Body of pancreas (tissue), 4 donors: ENCODE measurements around the gene SLCO3A1. TPM values are rescaled to one million over a fixed set of nuclear protein-coding genes. Genes with fewer than 3 reads are reported as not detected.

Experiments
- ATAC-seq: fragments of 150-250 bp; one replicate; pipeline ENCODE4 v1.9.1; 2016
- DNase-seq, 4 donors: peaks; one replicate each; pipeline ENCODE4 v3.0.0-alpha.2; 2019
- H3K27ac ChIP-seq, 4 donors: fragments of 200-600 bp; sonication (generic); 1 replicate in 3 of 4; 2 replicates in 1 of 4; pipeline versions ENCODE4 v1.5.1 to v1.6.1; 2016 to 2019; ENCODE audit warnings: mild to moderate bottlenecking in 1 of 4, mixed read lengths in 1 of 4, moderate library complexity in 1 of 4
- H3K27me3 ChIP-seq, 2 donors: fragments of 200-600 bp; sonication (generic); one replicate each; pipeline ENCODE4 v1.6.0; 2016; ENCODE audit warnings: mild to moderate bottlenecking in 1 of 2
- H3K36me3 ChIP-seq, 2 donors: fragments of 200-600 bp; sonication (generic); replicated peaks in 1 of 2; 2 replicates each; pipeline ENCODE4 v1.5.1; 2016; ENCODE audit warnings: low read depth in 2 of 2; ENCODE audit not compliant: insufficient read depth in 1 of 2
- H3K4me1 ChIP-seq: fragments of 200-600 bp; sonication (generic); one replicate; pipeline ENCODE4 v1.6.0; 2016
- H3K4me3 ChIP-seq, 2 donors: fragments of 200-600 bp; sonication (generic); 1 replicate in 1 of 2; 2 replicates in 1 of 2; pipeline ENCODE4 v1.5.1; 2016 to 2019
- H3K9me3 ChIP-seq, 3 donors: fragments of 200-600 bp; sonication (generic); 1 replicate in 2 of 3; 2 replicates in 1 of 3; pipeline ENCODE4 v1.5.1; 2016
- POLR2A ChIP-seq, 3 donors: fragments of 450-650 bp; IDR thresholded peaks; one replicate each; pipeline ENCODE4 v1.6.1; 2016; ENCODE audit warnings: antibody characterized with exemption in 3 of 3, mild to moderate bottlenecking in 2 of 3
- WGBS, 2 donors: methylation state at CpG; one replicate each; pipeline ENCODE4 v1.1.5; 2017; 5-methylcytosine and 5-hydroxymethylcytosine counted together
- intact Hi-C: fragments of 100-400 bp; cut with DNase I; formaldehyde crosslinking; loops from one replicate; pipeline ENCODE4 v1.15.1; 2023
- total RNA-seq, 2 donors: library from RNA; depleted of rRNA; stranded (reverse); fragments of >200 nt; gene quantifications; one replicate each; pipeline ENCODE4 v1.1.0, GENCODE V29; 2016
- TF ChIP-seq, protein P1 (sequence below), 7 experiments: fragments of 450-650 bp in 4 of 7; fragments of 200-600 bp in 3 of 7; sonication (generic) in 3 of 7; IDR thresholded peaks; one replicate each; pipeline ENCODE4 v1.5.1; 2016 to 2019; ENCODE audit warnings: antibody characterized with exemption in 7 of 7

The SLCO3A1 gene
- total RNA-seq, 2 donors from 2014 or later = 5.7 to 12.9 TPM

DNA sequence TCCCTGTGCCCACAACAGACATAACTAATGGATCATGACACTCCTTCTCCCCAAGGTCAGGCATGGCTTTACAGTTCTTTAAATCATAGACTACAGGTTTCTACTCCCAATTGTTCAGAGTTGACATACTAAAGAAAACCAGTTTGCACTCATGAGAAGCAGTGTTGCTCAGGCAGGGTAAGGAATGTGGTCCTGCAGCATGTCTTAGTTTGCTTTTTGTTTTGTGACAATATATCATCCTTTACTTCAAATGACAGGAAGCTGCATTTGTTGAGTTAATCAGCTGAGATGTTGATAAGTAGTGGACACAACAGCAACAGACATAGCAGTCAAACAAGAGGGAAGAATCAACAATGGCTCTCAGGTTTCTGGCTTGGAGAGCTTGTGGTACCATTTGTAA, 267.5 kb downstream of the SLCO3A1 start:
- Histone ChIP-seq H3K4me3 (no peak overlapping the region), H3K9me3 (no peaks in the 10 kb centered on the region), H3K27me3 (no peaks in the 10 kb centered on the region), H3K36me3 (no peaks in the 10 kb centered on the region), H3K4me1 (no peaks in the 10 kb centered on the region), H3K27ac (no peak overlapping the region)
- DNase-seq (no peak), ATAC-seq (no peak)
- TF ChIP-seq, protein P1, sequence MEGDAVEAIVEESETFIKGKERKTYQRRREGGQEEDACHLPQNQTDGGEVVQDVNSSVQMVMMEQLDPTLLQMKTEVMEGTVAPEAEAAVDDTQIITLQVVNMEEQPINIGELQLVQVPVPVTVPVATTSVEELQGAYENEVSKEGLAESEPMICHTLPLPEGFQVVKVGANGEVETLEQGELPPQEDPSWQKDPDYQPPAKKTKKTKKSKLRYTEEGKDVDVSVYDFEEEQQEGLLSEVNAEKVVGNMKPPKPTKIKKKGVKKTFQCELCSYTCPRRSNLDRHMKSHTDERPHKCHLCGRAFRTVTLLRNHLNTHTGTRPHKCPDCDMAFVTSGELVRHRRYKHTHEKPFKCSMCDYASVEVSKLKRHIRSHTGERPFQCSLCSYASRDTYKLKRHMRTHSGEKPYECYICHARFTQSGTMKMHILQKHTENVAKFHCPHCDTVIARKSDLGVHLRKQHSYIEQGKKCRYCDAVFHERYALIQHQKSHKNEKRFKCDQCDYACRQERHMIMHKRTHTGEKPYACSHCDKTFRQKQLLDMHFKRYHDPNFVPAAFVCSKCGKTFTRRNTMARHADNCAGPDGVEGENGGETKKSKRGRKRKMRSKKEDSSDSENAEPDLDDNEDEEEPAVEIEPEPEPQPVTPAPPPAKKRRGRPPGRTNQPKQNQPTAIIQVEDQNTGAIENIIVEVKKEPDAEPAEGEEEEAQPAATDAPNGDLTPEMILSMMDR (IDR thresholded peaks at IDR 0.05) = no peak
- no peak for TF ChIP-seq POLR2A (IDR thresholded peaks at IDR 0.05)
- intact Hi-C loops = no loop called here

DNA sequence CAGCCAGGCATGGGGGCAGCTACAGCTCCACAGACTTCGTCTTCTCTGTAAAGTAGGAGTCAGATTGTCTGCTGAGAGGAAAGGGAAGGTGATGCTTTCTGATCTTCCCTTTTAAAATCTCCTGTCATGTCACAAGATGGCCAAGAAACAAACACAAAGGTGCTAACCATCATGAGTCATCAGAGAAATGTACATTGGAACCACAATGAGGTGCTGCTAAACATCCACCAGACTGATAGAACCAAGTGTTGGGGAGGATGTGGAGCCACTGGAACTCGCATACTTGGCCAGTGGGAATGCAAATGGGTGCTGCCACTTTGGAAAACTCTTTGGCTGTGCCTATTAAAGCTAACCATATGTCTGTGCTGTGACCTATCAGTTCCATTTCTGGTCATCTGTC, 268.8 kb downstream of the SLCO3A1 start:
- Histone ChIP-seq H3K9me3 (no peaks in the 10 kb centered on the region), H3K36me3 (no peaks in the 10 kb centered on the region), H3K4me1 (no peaks in the 10 kb centered on the region), H3K4me3 (no peak overlapping the region), H3K27me3 (no peaks in the 10 kb centered on the region), H3K27ac (no peak overlapping the region)
- ATAC-seq (no peak), DNase-seq (no peak)
- WGBS, 2 donors = 74 to 86% methylated on average over 2 of the region's 2 CpGs
- intact Hi-C loops = no loop called here
- no peak for TF ChIP-seq POLR2A (IDR thresholded peaks at IDR 0.05)
- TF ChIP-seq, protein P1 (IDR thresholded peaks at IDR 0.05) = no peak

DNA sequence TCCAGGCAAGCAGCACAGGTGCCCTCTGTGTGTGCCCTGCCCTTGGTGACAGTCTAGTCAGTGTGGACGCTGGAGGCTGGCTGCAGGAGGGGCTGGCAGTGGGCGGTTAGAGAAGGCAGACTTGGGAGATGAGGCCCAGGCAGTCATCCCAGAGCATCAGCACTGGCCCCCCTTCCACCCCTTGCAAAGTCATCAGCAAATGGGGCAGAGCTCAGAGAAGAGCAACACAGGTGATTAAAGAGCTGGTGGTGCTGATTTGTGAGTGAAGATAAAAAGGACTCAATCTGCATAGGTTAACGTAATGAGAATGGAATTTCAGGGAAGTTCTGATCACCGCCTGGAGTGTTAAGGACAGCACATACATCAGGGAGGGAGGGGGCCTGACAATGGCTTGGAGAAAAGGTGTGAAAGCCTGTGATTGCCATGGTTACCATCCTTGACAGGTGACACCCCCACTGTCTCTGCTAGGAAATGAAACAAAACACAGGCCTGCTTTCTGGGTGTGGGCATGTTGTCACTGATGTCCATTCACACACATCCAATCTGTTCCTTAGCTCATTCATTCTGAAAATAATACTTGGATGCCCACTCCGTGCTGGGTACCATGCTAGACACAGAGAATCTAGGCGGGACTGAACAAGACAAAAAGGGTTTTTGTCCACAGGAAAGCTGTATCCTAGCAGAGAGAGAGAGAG, 270.6 kb downstream of the SLCO3A1 start:
- Histone ChIP-seq H3K36me3 (no peaks in the 10 kb centered on the region), H3K4me3 (no peak overlapping the region)
- 61 to 68% methylated on average over 6 of the region's 6 CpGs for WGBS, 2 donors

DNA sequence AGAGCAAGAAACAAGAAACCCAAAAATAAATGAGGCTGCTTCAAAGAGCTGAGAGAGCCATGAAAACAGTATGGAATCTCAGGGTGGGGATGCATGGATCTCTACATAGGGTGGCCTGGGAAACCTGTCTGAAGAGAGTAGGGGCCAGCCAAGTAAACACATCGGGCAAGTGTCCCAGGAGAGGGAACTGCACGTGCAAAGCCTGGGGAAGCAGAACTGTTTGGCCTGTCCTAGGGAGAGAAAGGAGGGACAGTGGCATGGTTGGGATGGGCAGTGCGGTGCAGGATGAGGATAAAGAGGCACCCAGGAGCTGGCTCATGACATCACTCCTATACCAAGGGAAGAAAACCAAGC, 271.1 kb downstream of the SLCO3A1 start:
- DNase-seq (no peak), ATAC-seq (no peak)
- H3K4me1 ChIP-seq = no peaks in the 10 kb centered on the region
- WGBS, 2 donors = 74 to 75% methylated on average over 3 of the region's 3 CpGs
- intact Hi-C loops = no loop called here
- no peak overlapping the region for H3K27ac ChIP-seq
- no peaks in the 10 kb centered on the region for H3K27me3 ChIP-seq
- TF ChIP-seq, protein P1 (IDR thresholded peaks at IDR 0.05) = no peak
- no peak for TF ChIP-seq POLR2A (IDR thresholded peaks at IDR 0.05)
- no peaks in the 10 kb centered on the region for H3K36me3 ChIP-seq
- H3K9me3 ChIP-seq = no peaks in the 10 kb centered on the region
- H3K4me3 ChIP-seq = no peak overlapping the region

More for the DNA sequence above, 270.6 kb downstream of the SLCO3A1 start:
- Histone ChIP-seq H3K4me1 (no peaks in the 10 kb centered on the region), H3K27me3 (no peaks in the 10 kb centered on the region), H3K9me3 (no peaks in the 10 kb centered on the region), H3K27ac (no peak overlapping the region)
- intact Hi-C loops = no loop called here
- ATAC-seq (no peak), DNase-seq (no peak)
- no peak for TF ChIP-seq POLR2A (IDR thresholded peaks at IDR 0.05)
- TF ChIP-seq, protein P1 (IDR thresholded peaks at IDR 0.05) = no peak

DNA sequence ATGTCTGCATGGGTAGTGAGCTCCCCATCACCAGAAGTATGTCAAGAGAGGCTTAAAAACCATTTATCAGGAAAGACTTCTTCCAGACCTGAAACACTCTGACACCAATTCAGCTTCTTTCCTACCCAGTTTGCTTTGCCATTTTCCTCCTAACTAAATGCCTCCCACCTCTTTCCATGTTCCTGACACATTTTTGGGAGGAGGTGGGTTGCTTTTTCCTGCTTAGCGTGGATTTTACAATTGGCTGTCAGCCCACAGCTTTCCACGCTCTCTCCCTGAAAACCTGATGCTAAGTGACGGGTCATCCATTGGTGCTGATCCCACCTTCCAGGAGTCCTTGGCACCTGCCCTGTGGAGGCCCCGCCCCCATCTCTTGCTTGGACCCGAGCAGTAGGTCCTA, 275.3 kb downstream of the SLCO3A1 start:
- intact Hi-C loops = no loop called here
- no peaks in the 10 kb centered on the region for H3K27me3 ChIP-seq
- no peak overlapping the region for H3K27ac ChIP-seq
- no peak overlapping the region for H3K4me3 ChIP-seq
- no peaks in the 10 kb centered on the region for H3K9me3 ChIP-seq
- DNase-seq = no peak
- TF ChIP-seq, protein P1 (IDR thresholded peaks at IDR 0.05) = no peak
- TF ChIP-seq POLR2A (IDR thresholded peaks at IDR 0.05) = no peak
- no peak for ATAC-seq
- H3K36me3 ChIP-seq = no peaks in the 10 kb centered on the region
- WGBS, 2 donors = 86 to 87% methylated on average over 5 of the region's 5 CpGs
- no peaks in the 10 kb centered on the region for H3K4me1 ChIP-seq
